ENCODE measurements around the gene GAK. TPM values are rescaled to one million over a fixed set of nuclear protein-coding genes. Genes with fewer than 3 reads are reported as not detected.

Gene GAK
- total RNA-seq, 1 experiment from 2014 or later = 86.6 TPM

DNA sequence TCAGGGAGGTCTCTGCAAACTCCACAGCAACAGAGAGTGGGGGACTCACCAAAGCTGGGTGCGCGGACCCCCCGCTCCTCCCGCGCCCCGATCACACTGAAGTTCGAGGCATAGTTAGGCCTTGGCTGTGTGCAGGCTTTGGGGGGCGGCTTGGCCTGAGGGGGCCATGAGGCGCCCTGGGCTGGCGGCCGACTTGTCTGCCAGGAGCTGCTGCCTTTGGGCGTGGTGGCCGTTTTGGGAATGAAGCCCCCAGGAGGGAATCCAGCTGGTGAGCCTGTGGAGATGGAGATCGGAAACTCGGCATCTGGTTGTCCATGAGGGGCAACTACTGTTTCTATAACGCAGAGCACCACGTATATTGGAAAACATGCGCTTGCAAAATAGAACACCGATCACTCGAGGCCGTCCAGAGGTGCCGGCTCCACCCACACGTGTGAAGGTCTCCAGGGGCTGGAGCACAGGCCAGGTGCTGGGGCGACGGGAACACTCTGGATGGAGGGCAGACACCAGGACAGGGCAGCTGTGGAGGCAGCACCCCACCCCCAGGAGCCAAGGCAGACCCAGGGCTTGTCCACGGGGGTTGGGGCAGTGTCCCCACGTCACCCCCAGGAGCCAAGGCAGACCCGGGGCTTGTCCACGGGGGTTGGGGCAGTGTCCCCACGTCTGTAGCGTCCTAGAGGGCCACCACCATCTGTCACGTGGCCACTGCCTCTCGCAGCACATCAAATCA, 80.2 kb downstream of the GAK start:
- BruUV-seq (replicated peaks) = no TSS peak
- intact Hi-C loops (cut with micrococcal nuclease; ENCODE audit: unreplicated experiment) = no loop called here

DNA sequence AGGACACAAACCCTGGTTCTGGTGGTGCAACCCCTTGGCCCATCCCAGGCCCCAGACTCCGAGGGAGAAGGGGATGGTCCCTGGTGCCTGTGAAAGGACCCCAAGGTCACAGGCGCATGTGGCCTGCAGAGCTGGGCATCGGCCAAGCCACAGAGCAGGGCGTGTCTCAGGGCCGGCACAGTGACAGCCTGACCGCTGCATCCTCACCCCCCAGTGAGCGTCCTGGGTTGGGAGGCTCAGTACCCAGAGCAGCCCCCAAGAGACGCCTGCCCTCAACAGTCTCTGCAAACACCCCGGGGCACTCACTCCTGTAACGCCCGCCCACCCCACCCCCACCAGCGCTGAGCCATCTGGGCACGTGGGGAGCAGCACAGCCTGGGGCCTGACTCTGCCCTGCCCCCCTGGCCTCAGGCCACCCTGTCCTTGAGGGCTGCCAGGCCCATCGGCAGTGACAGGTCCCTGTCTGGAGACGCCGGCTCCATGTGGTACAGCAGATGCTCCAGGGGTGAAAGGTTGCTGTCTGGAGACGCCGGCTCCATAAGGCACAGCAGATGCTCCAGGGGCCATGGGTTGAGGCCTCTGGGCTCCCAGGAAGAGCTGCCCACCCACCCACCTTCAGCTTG, 81.7 kb downstream of the GAK start:
- intact Hi-C loops (cut with micrococcal nuclease; ENCODE audit: unreplicated experiment) (no loop called here), in situ Hi-C loops (cut with HindIII; ENCODE audit: low pct_unique_long_range_greater_than_20kb, low sequenced_read_pairs) (no loop called here)
- Histone ChIP-seq H3K4me1 (ENCODE audit: control insufficient read depth, insufficient read depth, low read length) (no peaks in the 10 kb centered on the region), H3K27me3 (ENCODE audit: control insufficient read depth, insufficient read depth, low read length) (no peaks in the 10 kb centered on the region), H3K4me3 (ENCODE audit: low read depth in 2 of 2, low read length in 2 of 2) (no peak overlapping the region), H3K9me3 (ENCODE audit: control insufficient read depth, insufficient read depth, low read depth, low read length) (no peaks in the 10 kb centered on the region), H3K27ac (ENCODE audit: low read length) (no peak overlapping the region), H3K36me3 (ENCODE audit: control insufficient read depth, insufficient read depth, low read length) (no peaks in the 10 kb centered on the region)
- CTCF ChIA-PET = no interaction called here
- DNase-seq (ENCODE audit: low read depth, low spot score) (no peak), ATAC-seq (no peak)
- BruUV-seq (replicated peaks) = no TSS peak
- TF ChIP-seq, protein P1, sequence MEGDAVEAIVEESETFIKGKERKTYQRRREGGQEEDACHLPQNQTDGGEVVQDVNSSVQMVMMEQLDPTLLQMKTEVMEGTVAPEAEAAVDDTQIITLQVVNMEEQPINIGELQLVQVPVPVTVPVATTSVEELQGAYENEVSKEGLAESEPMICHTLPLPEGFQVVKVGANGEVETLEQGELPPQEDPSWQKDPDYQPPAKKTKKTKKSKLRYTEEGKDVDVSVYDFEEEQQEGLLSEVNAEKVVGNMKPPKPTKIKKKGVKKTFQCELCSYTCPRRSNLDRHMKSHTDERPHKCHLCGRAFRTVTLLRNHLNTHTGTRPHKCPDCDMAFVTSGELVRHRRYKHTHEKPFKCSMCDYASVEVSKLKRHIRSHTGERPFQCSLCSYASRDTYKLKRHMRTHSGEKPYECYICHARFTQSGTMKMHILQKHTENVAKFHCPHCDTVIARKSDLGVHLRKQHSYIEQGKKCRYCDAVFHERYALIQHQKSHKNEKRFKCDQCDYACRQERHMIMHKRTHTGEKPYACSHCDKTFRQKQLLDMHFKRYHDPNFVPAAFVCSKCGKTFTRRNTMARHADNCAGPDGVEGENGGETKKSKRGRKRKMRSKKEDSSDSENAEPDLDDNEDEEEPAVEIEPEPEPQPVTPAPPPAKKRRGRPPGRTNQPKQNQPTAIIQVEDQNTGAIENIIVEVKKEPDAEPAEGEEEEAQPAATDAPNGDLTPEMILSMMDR (IDR thresholded peaks at IDR 0.05) = no peak
- TF ChIP-seq POLR2AphosphoS5 (IDR thresholded peaks at IDR 0.05; ENCODE audit: low read depth, low read length) (no peak), TCF7L2 (IDR thresholded peaks at IDR 0.05; ENCODE audit: low read depth, low read length) (no peak), SIN3A (IDR thresholded peaks at IDR 0.05; ENCODE audit: borderline replicate concordance, insufficient read depth, low read depth, low read length) (no peak)
- TF ChIP-seq, protein P2, sequence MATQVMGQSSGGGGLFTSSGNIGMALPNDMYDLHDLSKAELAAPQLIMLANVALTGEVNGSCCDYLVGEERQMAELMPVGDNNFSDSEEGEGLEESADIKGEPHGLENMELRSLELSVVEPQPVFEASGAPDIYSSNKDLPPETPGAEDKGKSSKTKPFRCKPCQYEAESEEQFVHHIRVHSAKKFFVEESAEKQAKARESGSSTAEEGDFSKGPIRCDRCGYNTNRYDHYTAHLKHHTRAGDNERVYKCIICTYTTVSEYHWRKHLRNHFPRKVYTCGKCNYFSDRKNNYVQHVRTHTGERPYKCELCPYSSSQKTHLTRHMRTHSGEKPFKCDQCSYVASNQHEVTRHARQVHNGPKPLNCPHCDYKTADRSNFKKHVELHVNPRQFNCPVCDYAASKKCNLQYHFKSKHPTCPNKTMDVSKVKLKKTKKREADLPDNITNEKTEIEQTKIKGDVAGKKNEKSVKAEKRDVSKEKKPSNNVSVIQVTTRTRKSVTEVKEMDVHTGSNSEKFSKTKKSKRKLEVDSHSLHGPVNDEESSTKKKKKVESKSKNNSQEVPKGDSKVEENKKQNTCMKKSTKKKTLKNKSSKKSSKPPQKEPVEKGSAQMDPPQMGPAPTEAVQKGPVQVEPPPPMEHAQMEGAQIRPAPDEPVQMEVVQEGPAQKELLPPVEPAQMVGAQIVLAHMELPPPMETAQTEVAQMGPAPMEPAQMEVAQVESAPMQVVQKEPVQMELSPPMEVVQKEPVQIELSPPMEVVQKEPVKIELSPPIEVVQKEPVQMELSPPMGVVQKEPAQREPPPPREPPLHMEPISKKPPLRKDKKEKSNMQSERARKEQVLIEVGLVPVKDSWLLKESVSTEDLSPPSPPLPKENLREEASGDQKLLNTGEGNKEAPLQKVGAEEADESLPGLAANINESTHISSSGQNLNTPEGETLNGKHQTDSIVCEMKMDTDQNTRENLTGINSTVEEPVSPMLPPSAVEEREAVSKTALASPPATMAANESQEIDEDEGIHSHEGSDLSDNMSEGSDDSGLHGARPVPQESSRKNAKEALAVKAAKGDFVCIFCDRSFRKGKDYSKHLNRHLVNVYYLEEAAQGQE (IDR thresholded peaks at IDR 0.05; ENCODE audit: insufficient read depth in 1 of 2, low read depth in 2 of 2, low read length in 1 of 2) = no peak
- POLR2A ChIA-PET = no interaction called here

More for the DNA sequence above, 80.2 kb downstream of the GAK start:
- no peak for TF ChIP-seq POLR2AphosphoS5 (IDR thresholded peaks at IDR 0.05; ENCODE audit: low read depth, low read length)
- TF ChIP-seq, protein P2 (IDR thresholded peaks at IDR 0.05; ENCODE audit: insufficient read depth in 1 of 2, low read depth in 2 of 2, low read length in 1 of 2) = no peak
- no peak for TF ChIP-seq SIN3A (IDR thresholded peaks at IDR 0.05; ENCODE audit: borderline replicate concordance, insufficient read depth, low read depth, low read length)
- TF ChIP-seq, protein P1 (IDR thresholded peaks at IDR 0.05) = no peak
- TF ChIP-seq TCF7L2 (IDR thresholded peaks at IDR 0.05; ENCODE audit: low read depth, low read length) = no peak
- Histone ChIP-seq H3K4me1 (ENCODE audit: control insufficient read depth, insufficient read depth, low read length) (no peaks in the 10 kb centered on the region), H3K27ac (ENCODE audit: low read length) (no peak overlapping the region), H3K4me3 (ENCODE audit: low read depth in 2 of 2, low read length in 2 of 2) (no peak overlapping the region), H3K36me3 (ENCODE audit: control insufficient read depth, insufficient read depth, low read length) (no peaks in the 10 kb centered on the region), H3K9me3 (ENCODE audit: control insufficient read depth, insufficient read depth, low read depth, low read length) (no peaks in the 10 kb centered on the region), H3K27me3 (ENCODE audit: control insufficient read depth, insufficient read depth, low read length) (no peaks in the 10 kb centered on the region)
- CTCF ChIA-PET = no interaction called here
- DNase-seq (ENCODE audit: low read depth, low spot score) (no peak), ATAC-seq (no peak)
- in situ Hi-C loops (cut with HindIII; ENCODE audit: low pct_unique_long_range_greater_than_20kb, low sequenced_read_pairs) = no loop called here
- POLR2A ChIA-PET = no interaction called here

All from Panc1 (cell line).